NCI-H2196 treated with DMSO at 0.1 percent for 48 hours (cell line): ENCODE measurements around the gene ASB6.
"Not testable (repeated sequence)": the region's sequence is repeated elsewhere in the genome, so short reads cannot be mapped to it uniquely, and the experiment has no call there.

Experiments used
- DNase-seq: peaks from one replicate; lab custom pipeline; 2025; ENCODE audit not compliant: unreplicated experiment; lab: John Stamatoyannopoulos, UW

The ASB6 gene

DNA sequence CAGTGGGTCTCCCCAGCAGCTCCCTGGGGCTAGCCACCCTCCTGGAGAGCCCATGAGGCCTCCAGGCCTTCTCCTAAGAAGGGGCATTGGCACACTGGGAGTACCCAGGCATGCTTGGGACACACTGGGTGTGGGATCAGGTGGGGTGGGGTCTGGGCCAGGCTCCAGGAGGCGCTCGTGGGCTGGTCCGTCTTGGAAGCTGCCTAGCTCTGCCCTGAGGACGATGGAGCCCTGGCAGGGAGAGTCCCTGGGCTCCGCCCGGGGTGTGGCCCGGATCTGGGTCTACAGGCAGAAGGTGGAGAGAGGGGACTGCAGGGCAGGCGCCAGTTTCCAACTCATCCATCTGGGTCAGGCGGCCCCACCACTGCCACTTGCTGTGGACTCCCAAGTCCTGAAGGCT lies 25.9 kb upstream of the ASB6 start:
- no peak for DNase-seq

GRCh38 chr9:129667378-129667777 lies 25.4 kb upstream of the ASB6 start:
- no peak for DNase-seq

- DNase-seq: no peak
These were observed 24.6 kb upstream of the ASB6 start for GRCh38 chr9:129666575-129666974.

GRCh38 chr9:129665814-129666520 lies 24.0 kb upstream of the ASB6 start:
- no peak for DNase-seq

DNA sequence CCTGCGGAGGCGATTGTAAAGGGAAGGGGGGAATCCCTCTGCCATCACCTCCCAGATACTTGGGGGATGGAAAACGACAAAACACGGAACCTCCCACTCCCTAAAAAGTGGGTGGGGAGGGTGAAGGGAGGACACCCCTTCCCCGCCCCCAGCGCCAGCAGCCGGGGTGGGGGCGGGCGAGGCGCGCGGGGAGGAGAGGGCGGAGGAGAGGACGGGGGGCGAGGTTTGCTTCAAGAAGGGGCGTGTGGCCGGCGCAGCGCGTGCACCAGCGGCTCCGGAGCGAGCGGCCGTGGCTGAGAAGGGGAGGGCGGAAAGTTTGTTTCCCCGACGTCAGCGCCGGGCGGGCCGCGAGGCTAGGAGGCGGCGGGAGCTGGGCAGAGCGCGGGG lies 23.4 kb upstream of the ASB6 start, which contains the start of gene PRRX2:
Gene PRRX2 (plus strand): TSS at position 259 of the 387 bp plus-strand sequence. CDS start 221 bp downstream, outside the sequence.
- no peak for DNase-seq

DNA sequence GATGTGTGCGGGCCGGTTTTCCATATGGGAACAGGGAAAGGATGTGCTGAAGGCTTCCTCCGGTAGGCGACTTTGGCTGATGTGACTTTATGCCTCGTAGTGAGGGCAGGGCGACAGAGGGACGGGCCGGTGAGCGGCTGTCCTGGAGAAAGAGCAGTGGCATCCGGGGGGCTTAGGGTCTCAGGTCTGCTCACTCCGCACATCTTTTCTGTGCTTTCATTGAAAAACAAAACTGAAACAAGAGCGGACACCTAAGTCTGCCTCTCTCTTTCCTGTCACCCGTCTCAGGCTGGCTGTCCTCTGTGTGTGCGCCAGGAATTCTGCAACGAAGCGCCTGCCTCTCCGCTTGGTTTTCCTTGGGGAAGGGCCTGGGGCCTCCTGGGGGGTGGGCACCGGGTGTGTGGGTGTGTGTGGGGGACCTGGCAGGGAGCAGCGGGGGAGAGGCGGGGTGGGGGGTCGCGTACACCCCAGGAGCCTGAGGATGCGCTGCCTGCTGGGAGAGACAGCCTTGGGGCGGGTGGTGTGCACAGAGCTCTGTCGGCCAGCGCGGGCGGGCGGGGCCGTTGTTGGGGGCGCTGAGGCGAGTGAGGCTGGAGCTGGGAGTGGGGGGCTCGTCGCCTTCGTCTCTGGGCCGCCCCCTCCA lies 22.9 kb upstream of the ASB6 start:
- no peak for DNase-seq

DNA sequence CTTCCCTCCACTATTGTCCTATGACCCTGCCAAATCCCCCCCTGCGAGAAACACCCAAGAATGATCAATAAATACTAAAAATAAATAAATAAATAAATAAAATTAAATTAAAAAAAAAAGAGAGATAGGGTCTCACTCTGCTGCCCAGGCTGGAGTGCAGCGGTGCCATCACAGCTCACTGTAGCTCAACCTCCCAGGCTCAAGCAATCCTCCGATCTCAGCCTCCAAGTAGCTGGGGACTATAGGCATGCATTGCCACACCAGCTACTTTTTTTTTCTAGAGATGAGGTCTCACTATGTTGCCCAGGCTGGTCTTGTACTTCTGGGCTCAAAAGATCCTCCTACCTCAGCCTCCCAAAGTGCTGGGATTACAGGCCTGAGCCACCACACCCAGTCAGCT lies 20.3 kb upstream of the ASB6 start:
- not testable (repeated sequence) for DNase-seq

DNA sequence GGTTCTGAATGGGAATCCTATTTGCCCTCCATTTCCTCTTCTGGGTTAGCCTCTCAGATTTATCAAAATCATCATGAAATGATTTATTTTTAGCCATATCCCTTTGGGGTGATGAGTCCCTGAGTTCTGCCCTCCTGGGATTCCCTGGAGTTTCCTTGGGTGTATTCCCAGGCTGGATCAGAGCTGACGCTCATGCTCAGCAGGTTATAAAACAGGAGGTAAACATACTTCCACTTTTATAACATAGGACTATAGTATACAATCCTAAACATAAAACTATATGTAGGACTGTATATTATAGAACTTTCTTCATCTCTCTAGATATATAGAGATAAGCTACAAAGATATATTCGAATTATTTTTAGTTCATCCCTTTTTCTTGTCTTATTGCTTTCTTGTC lies 19.1 kb upstream of the ASB6 start:
- DNase-seq: no peak

- no peak for DNase-seq
These were observed 14.9 kb upstream of the ASB6 start for GRCh38 chr9:129656795-129657390.

- DNase-seq: no peak
These were observed 13.7 kb upstream of the ASB6 start for GRCh38 chr9:129655696-129656095.

DNA sequence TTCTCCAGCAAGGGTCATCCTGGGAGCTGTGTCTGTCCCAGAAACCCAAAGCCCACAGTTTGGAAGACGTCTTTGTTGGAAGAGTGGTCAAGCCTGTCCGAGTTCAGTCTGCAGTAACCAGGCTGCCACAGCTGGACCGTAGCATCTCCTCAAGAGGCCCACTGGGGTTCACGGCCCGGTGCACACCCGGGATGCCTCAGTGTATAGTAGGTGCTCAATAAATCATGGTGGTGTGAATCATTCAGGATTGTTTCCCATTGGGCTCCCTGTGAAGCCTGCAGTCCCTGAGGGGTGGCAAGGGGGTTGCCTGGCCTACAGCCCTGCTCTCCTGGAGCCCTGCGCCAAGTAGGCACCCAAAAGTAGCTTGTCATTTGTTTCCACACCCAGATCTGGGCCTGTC lies 13.2 kb upstream of the ASB6 start:
- DNase-seq: no peak

- DNase-seq: no peak
These were observed 12.6 kb upstream of the ASB6 start for GRCh38 chr9:129654554-129655040.

- no peak for DNase-seq
These were observed 12.0 kb upstream of the ASB6 start for GRCh38 chr9:129653823-129654553.

GRCh38 chr9:129650680-129651235 lies 8.8 kb upstream of the ASB6 start:
- DNase-seq: no peak

GRCh38 chr9:129649726-129650679 lies 8.1 kb upstream of the ASB6 start:
- DNase-seq: no peak

GRCh38 chr9:129648764-129649115 lies 6.8 kb upstream of the ASB6 start:
- DNase-seq: no peak

- no peak for DNase-seq
These were observed 6.3 kb upstream of the ASB6 start for GRCh38 chr9:129648092-129648763.

DNA sequence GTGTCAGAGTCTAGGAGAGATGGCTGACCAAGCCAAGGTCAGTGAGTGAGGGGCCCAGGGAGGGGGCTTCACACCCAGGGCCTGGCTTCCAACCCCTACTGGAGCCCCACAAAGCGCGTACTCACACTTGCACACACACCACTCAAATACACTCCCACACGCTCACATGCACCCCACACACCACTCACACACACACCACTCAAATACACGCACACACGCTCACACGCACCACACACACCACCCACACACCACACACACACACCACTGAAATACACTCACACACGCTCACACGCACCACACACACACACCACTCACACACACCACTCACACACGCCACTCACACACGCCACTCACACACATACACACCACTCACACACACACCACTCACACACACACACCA lies 5.7 kb upstream of the ASB6 start:
- DNase-seq: no peak

DNA sequence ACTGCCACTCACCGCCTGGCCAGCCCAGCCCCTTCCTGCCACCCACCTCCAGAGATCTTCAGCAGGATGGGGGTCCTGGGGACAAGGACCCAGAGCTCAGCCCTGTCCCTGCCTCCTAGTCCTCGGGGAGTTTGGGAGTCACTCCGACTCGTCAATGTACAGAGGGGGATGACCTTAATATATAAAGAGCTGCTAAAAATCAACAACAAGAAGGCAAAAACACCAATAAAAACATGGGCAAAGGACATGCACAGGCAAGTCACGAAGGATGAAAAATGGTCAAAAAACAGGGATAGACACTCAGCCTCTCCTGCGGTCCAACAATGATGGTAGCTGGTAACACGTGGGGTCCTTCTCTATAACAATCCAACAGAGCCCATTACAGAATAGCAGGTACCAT lies 4.7 kb upstream of the ASB6 start:
- DNase-seq: no peak

DNA sequence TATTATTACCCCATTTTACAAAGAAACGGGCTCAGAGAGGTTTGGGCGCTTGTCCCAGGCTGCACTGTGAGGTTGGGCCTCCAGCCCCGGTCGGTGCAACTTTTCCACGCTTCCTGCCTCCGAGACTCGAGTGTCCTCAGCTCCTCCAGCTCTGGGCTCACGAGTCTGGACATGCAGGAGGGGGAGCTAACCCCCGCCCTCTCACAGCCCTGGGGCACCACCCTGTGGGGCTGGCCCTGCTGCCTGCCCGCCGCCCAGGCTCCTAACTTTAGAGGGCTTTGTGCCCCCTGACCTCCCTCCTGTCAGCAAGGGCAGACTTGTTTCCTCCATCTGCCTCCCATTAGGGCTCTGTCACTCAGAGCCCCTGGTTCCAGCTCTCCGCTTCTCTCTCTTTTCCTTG lies 4.3 kb upstream of the ASB6 start:
- DNase-seq: no peak
